ENCODE measurements around the gene EXPH5. TPM values are rescaled to one million over a fixed set of nuclear protein-coding genes. Genes with fewer than 3 reads are reported as not detected.

Gene EXPH5
- total RNA-seq, 4 donors from 2014 or later: 19.8 to 73.8 (median 33.2) TPM

- peaks cover 0 to 24% (median 9%) of the 10 kb centered on the region in 4 donors for H3K4me1 ChIP-seq
- no peak for DNase-seq
- no peaks in the 10 kb centered on the region for H3K27me3 ChIP-seq
- in situ Hi-C loops (cut with MboI; ENCODE audit: low pct_ligation_motif_present in 1 of 4, low pct_unique_long_range_greater_than_20kb in 1 of 4, low sequenced_read_pairs in 3 of 4) (no loop called here), intact Hi-C loops (cut with DNase I; ENCODE audit: low total_unique reads) (no loop called here)
- H3K4me3 ChIP-seq: no peak overlapping the region
- 85 to 91% methylated on average over 5 of the region's 5 CpGs for WGBS, 2 donors (ENCODE audit: low coverage in 1 of 2)
- H3K36me3 ChIP-seq: no peaks in the 10 kb centered on the region
- H3K9me3 ChIP-seq: no peaks in the 10 kb centered on the region
- no peak for TF ChIP-seq POLR2AphosphoS5 (IDR thresholded peaks at IDR 0.05)
- no peak for TF ChIP-seq CTCF (IDR thresholded peaks at IDR 0.05)
- no peak for TF ChIP-seq POLR2A (IDR thresholded peaks at IDR 0.05)
- TF ChIP-seq EP300 (IDR thresholded peaks at IDR 0.05; ENCODE audit: low read depth): no peak
- no peak overlapping the region for H3K27ac ChIP-seq
Measured at GRCh38 chr11:108501396-108501795, 92.2 kb downstream of the EXPH5 start.

- no peaks in the 10 kb centered on the region for H3K36me3 ChIP-seq
- no peak overlapping the region for H3K27ac ChIP-seq
- H3K4me3 ChIP-seq: no peak overlapping the region
- 58% methylated on average over 2 of the region's 2 CpGs; no CpG with 5 or more reads in 1 of the 2 donors for WGBS, 2 donors (ENCODE audit: low coverage in 1 of 2)
- intact Hi-C loops (cut with DNase I; ENCODE audit: low total_unique reads): no loop called here
- peaks cover 0 to 26% (median 9%) of the 10 kb centered on the region in 4 donors for H3K4me1 ChIP-seq
- in situ Hi-C loops (cut with MboI; ENCODE audit: low pct_ligation_motif_present in 1 of 4, low pct_unique_long_range_greater_than_20kb in 1 of 4, low sequenced_read_pairs in 3 of 4): no loop called here
- TF ChIP-seq POLR2A (IDR thresholded peaks at IDR 0.05) (no peak), CTCF (IDR thresholded peaks at IDR 0.05) (no peak), POLR2AphosphoS5 (IDR thresholded peaks at IDR 0.05) (no peak), EP300 (IDR thresholded peaks at IDR 0.05; ENCODE audit: low read depth) (no peak)
- no peaks in the 10 kb centered on the region for H3K27me3 ChIP-seq
- no peak for DNase-seq
- no peaks in the 10 kb centered on the region for H3K9me3 ChIP-seq
Measured at GRCh38 chr11:108500721-108501120, 92.8 kb downstream of the EXPH5 start.

GRCh38 chr11:108500169-108500568 is 93.4 kb downstream of the EXPH5 start:
- no peak for TF ChIP-seq POLR2AphosphoS5 (IDR thresholded peaks at IDR 0.05)
- TF ChIP-seq CTCF (IDR thresholded peaks at IDR 0.05): no peak
- no peak for TF ChIP-seq EP300 (IDR thresholded peaks at IDR 0.05; ENCODE audit: low read depth)
- TF ChIP-seq POLR2A (IDR thresholded peaks at IDR 0.05): no peak
- Histone ChIP-seq H3K27me3 (no peaks in the 10 kb centered on the region), H3K4me3 (no peak overlapping the region), H3K4me1 (peaks cover 0 to 26% (median 9%) of the 10 kb centered on the region in 4 donors), H3K9me3 (no peaks in the 10 kb centered on the region), H3K36me3 (no peaks in the 10 kb centered on the region), H3K27ac (no peak overlapping the region)
- intact Hi-C loops (cut with DNase I; ENCODE audit: low total_unique reads): no loop called here
- in situ Hi-C loops (cut with MboI; ENCODE audit: low pct_ligation_motif_present in 1 of 4, low pct_unique_long_range_greater_than_20kb in 1 of 4, low sequenced_read_pairs in 3 of 4): no loop called here
- DNase-seq: no peak
- 85% methylated on average over 4 of the region's 4 CpGs for WGBS, 2 donors (ENCODE audit: low coverage in 1 of 2)

- WGBS, 2 donors (ENCODE audit: low coverage in 1 of 2): 63 to 69% methylated on average over 13 to 29 of the region's 29 CpGs
- no peaks in the 10 kb centered on the region for H3K36me3 ChIP-seq
- intact Hi-C loops (cut with DNase I; ENCODE audit: low total_unique reads): no loop called here
- H3K27me3 ChIP-seq: no peaks in the 10 kb centered on the region
- no peak for TF ChIP-seq POLR2A (IDR thresholded peaks at IDR 0.05)
- TF ChIP-seq POLR2AphosphoS5 (IDR thresholded peaks at IDR 0.05): no peak
- no peak for TF ChIP-seq CTCF (IDR thresholded peaks at IDR 0.05)
- no peak for TF ChIP-seq EP300 (IDR thresholded peaks at IDR 0.05; ENCODE audit: low read depth)
- in situ Hi-C loops (cut with MboI; ENCODE audit: low pct_ligation_motif_present in 1 of 4, low pct_unique_long_range_greater_than_20kb in 1 of 4, low sequenced_read_pairs in 3 of 4): loop anchor here in 2 of 4 donors (10.0 to 25.0 kb wide), 2 partner anchors 166 to 362 kb away; partner anchors contain the start of gene DDX10 (in 1 of the 2)
- H3K4me3 ChIP-seq: peak overlapping the region; percentile 68 to 78 (median 74)
- H3K9me3 ChIP-seq: no peaks in the 10 kb centered on the region
- peak; percentile 13 for DNase-seq
- H3K4me1 ChIP-seq: peaks cover 0 to 32% (median 9%) of the 10 kb centered on the region in 4 donors
- peak overlapping the region; percentile 95 to 98 (median 96) for H3K27ac ChIP-seq
Measured at GRCh38 chr11:108498816-108499408, 94.7 kb downstream of the EXPH5 start.

Measured in transverse colon (tissue), 4 donors.